Activated CD4-positive, alpha-beta T cell treated with anti-CD3 and anti-CD28 coated beads, Interleukin-2, Interleukin-6, amounts not matched to agents 100 ng/mL and 50 ng/mL, durations not matched to agents 16 hours and 8 hours (primary cell): ENCODE data around the gene POU5F1.
"Not testable (repeated sequence)": the region's sequence is repeated elsewhere in the genome, so short reads cannot be mapped to it uniquely, and the experiment has no call there.

Experiments
- DNase-seq: peaks from one replicate; pipeline ENCODE4 v3.0.0-alpha.2; 2020

The POU5F1 gene

DNA sequence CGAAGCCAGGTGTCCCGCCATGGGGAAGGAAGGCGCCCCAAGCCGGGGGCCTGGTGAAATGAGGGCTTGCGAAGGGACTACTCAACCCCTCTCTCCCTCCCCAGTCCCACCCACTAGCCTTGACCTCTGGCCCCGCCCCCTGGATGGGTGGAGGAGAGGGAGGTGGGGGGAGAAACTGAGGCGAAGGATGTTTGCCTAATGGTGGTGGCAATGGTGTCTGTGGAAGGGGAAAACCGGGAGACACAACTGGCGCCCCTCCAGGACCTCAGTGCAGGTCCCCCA, at the start of gene POU5F1:
TSS of gene POU5F1 (minus strand) at position 83 of the 282 bp plus-strand sequence. CDS start at position 21, 62 bp downstream.
- no peak for DNase-seq

- DNase-seq, result no peak
Observed at GRCh38 chr6:31216208-31216898, 45.9 kb upstream of the POU5F1 start.

DNA sequence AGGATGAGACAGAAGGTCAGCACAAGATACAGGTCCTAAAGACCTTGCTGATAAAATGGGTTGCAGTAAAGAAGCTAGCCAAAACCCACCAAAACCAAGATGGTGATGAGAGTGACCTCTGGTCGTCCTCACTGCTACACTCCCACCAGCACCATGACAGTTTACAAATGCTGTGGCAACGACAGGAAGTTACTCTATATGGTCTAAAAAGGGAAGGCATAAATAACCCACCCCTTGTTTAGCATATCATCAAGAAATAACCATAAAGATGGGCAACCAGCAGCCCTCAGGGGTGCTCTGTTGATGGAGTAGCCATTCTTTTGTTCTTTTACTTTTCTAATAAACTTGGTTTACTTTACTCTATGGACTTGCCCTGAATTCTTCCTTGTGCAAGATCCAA, 44.7 kb upstream of the POU5F1 start:
- not testable (repeated sequence) for DNase-seq

GRCh38 chr6:31214516-31214915, 44.0 kb upstream of the POU5F1 start:
- DNase-seq, result no peak

DNA sequence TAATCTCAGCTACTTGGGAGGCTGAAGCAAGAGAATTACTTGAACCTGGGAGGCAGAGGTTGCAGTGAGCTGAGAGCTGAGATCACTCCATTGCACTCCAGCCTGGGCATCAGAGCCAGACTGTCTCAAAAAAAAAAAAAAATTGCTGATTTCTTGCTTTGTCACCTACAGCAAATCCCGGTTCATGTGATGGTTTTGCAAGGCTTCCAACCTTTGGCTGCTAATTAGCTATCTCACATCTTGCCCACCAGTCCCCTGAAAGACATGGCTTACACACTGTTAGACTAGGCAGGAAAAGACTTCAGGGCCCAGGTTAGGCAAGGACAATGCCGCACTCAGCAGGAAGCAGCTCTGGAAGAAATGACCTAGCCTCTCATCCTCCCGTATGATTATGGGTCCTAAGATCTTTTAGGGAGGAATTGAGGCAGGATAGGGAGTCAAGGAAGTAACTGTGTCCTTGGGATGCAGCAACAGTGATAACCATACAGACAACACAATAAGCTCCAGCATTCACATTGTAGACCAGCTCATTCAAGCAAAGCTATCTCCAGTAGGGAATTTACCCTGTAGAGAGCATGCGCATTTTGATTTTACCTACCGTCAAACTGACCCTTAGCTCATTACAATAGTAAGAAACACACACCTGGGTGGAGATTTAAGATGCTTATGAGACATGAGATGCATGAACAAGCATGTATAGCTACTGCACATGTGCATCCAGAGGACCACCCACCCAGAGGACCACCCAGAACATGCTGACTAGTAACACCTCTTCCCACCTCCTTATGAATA, 40.5 kb upstream of the POU5F1 start:
- no peak for DNase-seq

- DNase-seq, result no peak
Observed at GRCh38 chr6:31210123-31210522, 39.6 kb upstream of the POU5F1 start.

DNA sequence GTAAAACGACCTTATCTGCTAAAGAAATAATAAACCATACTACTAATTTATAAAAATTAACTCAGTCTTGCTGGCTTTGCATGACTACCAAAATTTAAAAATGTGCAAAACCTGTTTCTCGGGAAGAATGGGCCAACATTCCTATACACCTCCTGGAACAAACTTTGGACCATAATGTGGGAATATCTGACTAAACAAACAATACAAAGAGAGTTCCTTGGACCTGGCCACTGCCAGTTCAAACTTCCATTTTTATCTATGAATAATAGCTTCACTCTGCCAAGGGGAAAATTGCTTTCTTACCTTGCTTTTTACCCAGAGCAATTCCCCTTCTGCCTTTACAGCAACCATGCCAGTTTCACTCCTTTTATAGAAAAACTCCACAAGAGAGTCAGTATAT, 38.7 kb upstream of the POU5F1 start:
- DNase-seq, result no peak

DNA sequence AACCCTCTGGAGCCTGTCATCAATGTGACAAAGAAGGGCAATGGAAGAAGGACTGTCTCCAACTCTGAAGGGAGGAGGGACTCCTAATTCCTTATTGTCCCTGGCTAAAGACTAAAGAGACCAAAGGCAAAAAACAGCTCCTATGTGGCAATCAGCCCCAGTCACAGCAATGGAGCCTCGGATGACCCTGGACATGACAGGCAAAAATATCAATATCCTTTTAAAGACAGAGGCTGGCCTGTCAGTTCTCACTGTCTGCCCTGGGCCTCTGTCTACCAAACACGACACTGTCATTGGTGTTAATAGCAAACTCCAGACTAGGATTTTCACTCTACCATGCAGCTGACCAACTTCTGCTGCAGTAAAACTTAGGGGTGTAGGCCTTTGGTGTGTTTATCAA, 38.0 kb upstream of the POU5F1 start:
- no peak for DNase-seq

DNA sequence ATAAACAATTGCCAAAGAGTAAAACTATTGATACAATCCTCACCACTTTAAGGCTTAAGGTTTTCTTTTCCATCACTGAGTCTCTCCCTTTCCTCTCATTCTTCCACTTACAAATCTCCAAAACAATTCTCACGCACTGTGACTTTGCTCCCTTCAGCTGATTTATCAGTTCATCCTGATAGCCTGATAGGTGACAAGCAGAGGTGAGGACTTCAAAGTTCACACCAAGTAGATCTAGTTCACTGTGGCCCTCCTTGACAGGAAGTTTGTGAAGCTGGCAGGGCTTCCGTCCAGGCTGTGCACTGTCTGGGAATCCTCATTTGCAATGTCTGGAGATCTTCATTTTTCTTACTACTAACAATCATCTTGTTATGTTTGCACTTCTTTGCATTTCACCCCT, 35.2 kb upstream of the POU5F1 start:
- DNase-seq, result no peak

DNA sequence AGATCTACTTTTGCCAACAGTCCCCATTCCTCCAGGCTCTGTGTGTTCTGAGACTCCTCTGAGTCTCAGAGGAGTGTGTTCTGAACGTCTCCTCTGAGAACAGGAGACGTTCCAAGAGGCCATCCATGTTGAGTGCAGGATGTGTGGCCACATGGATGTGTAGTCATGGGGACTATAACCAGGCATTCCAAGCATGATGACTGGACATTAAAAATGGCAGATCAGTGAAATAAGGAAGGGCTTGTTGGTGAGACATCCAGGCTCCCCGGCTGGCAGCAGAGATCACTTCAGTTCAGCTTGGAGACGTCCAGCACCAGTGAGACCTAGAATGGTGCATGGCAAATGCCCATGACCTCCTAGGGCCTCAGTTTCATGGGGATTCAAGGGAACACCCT, 34.3 kb upstream of the POU5F1 start:
- no peak for DNase-seq

DNA sequence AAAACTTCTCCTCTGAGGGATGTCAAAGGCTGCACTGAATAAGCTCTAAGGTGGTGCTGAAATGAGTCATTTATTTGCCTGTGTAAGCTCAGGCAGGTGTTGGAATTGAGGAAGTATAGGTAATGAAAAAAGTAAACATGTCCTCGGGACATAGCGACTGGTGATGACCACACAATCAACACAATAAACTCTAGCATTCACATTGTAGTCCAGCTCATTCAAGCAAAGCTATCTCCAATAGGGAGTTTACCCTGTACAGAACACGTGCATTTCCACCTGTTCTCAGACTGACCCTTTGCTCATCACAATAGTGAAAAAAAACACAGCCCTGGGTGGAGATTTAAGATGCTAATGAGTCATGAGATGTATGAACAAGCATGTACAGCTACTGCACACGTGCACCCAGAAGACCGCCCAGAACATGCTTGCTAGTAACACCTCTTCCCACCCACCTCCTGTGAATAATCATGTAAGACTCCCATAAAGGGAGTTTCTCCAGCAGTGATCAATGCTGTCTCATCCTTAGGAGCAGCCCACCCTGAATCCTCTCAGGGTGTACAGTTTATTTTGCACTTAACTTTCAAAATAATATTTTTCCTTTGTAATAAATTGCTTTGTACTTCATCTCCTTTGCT, 33.0 kb upstream of the POU5F1 start:
- DNase-seq, result peak; percentile 76

- DNase-seq, result peak; percentile 55
Observed at GRCh38 chr6:31202259-31203166, 32.0 kb upstream of the POU5F1 start.

GRCh38 chr6:31199105-31199452, 28.6 kb upstream of the POU5F1 start:
- not testable (repeated sequence) for DNase-seq

DNA sequence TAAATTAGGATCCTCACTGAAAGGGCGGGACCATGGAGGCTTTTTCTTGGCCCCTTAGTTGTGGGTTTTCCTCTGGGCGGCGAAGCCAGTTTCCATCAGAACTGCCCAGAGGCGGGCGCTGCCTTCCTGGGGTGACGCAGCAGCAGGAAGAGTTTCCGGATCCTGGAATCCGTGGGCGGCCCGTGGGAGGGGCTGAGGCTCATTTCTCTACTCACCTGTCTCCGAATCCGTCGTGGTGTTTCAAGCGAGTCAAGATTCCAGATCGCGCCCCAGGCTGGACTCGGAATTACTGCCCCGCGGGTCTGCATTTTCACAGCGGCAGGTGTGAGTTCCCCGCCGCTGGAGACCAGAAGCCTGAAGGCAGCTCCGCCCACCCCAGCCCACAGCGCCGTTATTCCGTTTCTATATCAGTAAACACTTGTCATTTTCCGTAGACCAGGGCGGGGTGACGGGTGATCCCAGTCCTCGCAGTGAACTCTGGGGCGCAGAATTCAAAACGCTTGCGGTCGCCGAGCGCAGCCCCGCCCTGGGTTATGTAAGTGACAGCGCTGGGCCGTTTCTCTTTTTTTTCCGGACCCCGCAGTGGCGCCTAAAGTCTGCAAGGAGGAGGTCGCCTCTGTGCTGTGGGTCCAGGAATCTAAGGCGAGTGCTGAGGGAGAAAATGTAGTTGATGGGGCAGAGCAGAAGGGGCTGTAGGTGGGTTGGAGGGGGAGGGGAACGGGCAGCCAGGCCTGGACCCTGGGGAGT, 27.2 kb upstream of the POU5F1 start:
- DNase-seq, result peak; percentile 95

DNA sequence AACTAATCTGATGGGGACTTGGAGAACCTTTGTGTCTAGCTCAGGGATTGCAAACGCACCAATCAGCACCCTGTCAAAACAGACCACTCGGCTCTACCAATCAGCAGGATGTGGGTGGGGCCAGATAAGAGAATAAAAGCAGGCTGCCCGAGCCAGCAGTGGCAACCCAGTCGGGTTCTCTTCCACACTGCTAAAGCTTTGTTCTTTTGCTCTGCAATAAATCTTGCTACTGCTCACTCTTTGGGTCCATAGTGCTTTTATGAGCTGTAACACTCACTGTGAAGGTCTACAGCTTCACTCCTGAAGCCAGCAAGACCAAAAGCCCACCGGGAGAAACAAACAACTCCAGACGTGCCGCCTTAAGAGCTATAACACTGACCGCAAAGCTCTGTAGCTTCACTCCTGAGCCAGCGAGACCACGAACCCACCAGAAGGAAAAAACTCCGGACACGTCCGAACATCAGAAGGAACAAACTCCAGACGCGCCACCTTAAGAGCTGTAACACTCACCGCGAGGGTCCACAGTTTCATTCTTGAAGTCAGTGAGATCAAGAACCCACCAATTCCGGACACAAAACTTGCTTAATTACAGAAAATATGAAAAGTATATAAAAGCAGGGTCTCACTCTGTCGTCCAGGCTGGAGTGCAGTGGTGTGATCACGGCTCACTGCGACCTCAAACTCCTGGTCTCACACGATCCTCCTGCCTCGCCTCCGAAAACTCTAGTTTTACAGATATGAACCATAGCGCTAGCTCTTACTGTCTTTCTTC, 26.0 kb upstream of the POU5F1 start:
- peak; percentile 33 for DNase-seq

DNA sequence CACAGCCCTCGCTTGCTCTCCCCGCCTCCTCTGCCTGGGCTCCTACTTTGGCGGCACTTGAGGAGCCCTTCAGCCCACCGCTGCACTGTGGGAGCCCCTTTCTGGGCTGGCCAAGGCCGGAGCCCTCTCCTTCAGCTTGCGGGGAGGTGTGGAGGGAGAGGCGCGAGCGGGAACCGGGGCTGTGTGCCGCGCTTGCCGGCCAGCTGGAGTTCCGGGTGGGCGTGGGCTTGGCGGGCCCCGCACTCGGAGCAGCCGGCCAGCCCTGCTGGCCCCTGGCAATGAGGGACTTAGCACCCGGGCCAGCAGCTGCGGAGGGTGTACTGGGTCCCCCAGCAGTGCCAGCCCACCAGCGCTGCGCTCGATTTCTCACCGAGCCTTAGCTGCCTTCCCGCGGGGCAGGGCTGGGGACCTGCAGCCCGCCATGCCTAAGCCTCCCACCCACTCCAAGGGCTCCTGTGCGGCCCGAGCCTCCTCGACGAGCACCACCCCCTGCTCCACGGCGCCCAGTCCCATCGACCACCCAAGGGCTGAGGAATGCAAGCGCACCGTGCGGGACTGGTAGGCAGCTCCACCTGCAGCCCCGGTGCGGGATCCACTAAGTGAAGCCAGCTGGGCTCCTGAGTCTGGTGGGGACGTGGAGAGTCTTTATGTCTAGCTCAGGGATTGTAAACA, 25.0 kb upstream of the POU5F1 start:
- DNase-seq, result not testable (repeated sequence)

DNA sequence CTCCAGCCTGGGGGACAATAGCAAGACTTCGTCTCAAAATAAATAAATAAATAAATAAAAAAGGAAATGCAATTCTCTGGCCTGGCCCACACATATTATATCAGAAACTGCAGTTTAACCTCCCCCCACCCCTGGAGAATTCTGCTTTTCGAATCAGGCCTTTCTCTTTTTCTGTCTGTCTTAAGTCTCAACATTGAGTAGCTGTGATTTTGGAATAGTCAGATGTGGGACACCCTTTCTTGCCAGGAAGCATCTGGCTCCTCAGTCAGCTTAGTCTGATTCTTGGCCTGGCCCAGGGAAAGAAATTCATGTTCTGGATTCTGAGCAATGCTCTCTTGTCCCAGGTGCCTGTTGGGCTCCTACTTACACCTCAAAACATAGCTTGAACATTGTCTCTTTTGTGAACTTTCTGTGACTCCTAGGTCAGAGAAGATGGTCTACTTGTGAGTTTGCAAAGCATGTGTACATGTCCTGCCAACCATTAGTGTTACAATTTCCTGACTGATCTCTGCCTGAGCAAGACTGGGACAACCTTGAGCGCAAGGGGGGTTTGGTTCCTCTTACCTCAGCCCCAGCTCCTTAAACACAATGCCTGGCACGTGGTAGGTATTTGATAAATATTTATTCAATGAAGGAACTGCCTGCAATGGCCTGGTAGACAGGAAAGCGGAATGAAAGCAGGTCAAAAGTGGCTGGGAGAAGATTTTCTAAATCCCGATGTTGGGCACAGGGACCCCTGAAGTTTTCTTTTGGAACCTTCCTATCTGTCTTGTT, 23.8 kb upstream of the POU5F1 start:
- no peak for DNase-seq

GRCh38 chr6:31193206-31193605, 22.7 kb upstream of the POU5F1 start:
- DNase-seq, result no peak

DNA sequence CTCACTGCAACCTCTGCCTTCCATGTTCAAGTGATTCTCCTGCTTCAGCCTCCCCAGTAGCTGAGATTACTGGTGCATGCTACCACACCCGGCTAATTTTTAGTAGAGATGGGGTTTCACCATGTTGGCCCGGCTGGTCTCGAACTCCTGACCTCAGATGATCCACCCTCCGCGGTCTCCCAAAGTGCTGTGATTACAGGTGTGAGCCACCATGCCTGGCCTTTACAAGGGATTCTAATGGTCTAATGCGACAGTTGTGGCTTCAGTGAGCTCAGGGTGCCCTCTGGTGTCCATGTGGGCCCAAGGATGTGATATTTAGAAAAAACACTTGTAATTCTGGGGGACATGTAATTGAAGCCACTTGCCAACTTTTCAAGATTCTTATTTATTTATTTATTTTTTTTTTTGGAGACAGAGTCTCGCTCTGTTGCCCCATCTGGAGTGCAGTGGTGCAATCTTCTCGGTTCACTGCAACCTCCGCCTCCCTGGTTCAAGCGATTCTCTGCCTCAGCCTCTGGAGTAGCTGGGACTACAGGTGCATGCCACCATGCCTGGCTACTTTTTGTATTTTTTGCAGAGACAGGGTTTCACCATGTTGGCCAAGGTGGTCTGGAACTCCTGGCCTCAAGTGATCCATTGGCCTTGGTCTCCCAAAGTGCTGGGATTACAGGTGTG, 22.1 kb upstream of the POU5F1 start:
- peak; percentile 72 for DNase-seq

GRCh38 chr6:31190488-31190887, 20.0 kb upstream of the POU5F1 start:
- no peak for DNase-seq
